Measurements from ENCODE around the gene AUP1. TPM values are rescaled to one million over a fixed set of nuclear protein-coding genes. Genes with fewer than 3 reads are reported as not detected.
A peak's percentile ranks its signal among the peaks of the same experiment; 100 is the strongest.

The AUP1 gene
- total RNA-seq, 1 experiment from 2014 or later, result 91.5 TPM

DNA sequence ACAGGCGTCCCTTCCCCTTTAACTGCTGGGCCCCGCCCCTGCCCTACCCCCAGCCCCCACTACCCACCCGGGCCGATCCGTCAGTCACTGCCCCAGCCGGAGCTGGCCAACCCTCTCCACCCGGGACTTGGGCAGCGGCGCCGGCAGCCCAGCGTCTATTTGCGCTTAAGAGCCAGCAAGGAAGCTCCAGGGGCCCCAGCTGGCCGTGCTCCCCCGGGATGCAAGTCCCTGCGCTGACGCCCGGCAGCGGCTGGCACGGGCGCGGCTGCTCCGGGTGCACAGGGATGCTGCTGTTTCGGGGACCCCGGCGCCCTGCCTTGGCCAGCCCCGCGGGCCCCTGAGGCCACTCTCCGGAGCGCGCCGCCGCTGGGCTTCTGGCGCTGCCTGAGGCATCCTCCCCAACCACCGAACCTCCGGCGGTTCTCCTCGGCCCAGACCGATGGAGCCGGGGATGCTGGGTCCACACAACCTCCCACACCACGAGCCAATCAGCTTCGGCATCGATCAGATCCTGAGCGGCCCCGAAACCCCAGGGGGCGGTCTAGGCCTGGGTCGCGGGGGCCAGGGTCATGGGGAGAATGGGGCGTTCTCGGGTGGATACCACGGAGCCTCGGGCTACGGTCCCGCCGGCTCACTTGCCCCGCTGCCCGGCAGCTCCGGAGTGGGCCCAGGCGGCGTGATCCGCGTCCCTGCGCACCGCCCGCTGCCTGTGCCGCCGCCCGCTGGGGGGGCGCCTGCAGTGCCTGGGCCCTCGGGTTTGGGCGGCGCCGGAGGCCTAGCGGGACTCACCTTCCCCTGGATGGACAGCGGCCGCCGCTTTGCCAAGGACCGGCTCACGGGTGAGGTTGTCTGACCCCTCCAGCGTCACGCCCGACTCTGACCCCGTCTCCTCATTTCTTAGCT is 14.9 kb downstream of the AUP1 start, which contains the start of gene TLX2:
TSS of gene TLX2 (plus strand) at position 83 of the 903 bp plus-strand sequence. CDS start at position 440, 357 bp downstream.
- Histone ChIP-seq H3K27ac (ENCODE audit: insufficient read length, low read depth, low read length) (no peak within 1 kb of the TSS), H2AFZ (ENCODE audit: low read length) (no peak within 1 kb of the TSS), H4K91ac (ENCODE audit: insufficient read length, low read depth, low read length) (no peak within 1 kb of the TSS), H3K14ac (ENCODE audit: insufficient read depth, low read length) (no peak within 1 kb of the TSS), H3K18ac (ENCODE audit: insufficient read length, low read depth, low read length) (no peak within 1 kb of the TSS), H2BK12ac (ENCODE audit: insufficient read length, low read depth, low read length) (no peak within 1 kb of the TSS), H3K79me2 (ENCODE audit: insufficient read depth, low read length) (no peaks in the 10 kb centered on the region), H2BK120ac (ENCODE audit: low read depth, low read length, poor library complexity, severe bottlenecking) (no peak within 1 kb of the TSS), H4K20me1 (ENCODE audit: control insufficient read depth, insufficient read depth, insufficient read length) (no peaks in the 10 kb centered on the region), H3K27me3 (ENCODE audit: insufficient read depth, low read length) (peaks cover 92% of the 10 kb centered on the region), H2AK5ac (ENCODE audit: insufficient read length, low read length) (no peak within 1 kb of the TSS), H2BK15ac (ENCODE audit: low read depth, low read length) (no peak within 1 kb of the TSS), H3K56ac (ENCODE audit: insufficient read length, low read depth, low read length) (no peak within 1 kb of the TSS), H3K23ac (ENCODE audit: insufficient read length, low read depth, low read length) (no peak within 1 kb of the TSS), H4K8ac (replicated peaks; ENCODE audit: insufficient read length, low read depth, low read length) (no peak within 1 kb of the TSS), H3K9ac (ENCODE audit: extremely low read depth, insufficient read length, low read length) (no peak within 1 kb of the TSS), H3K4ac (ENCODE audit: low read depth, low read length) (no peak within 1 kb of the TSS), H4K5ac (ENCODE audit: insufficient read length, low read depth, low read length) (no peak within 1 kb of the TSS), H3K9me3 (ENCODE audit: control insufficient read depth, low read depth, low read length) (no peaks in the 10 kb centered on the region), H3K23me2 (ENCODE audit: insufficient read length, low read depth, low read length, poor library complexity, severe bottlenecking) (peaks cover 19% of the 10 kb centered on the region), H3K4me2 (ENCODE audit: insufficient read depth, insufficient read length, low read length) (peak within 1 kb of the TSS; percentile 49), H3K4me1 (ENCODE audit: insufficient read depth, low read length) (no peaks in the 10 kb centered on the region), H2BK20ac (ENCODE audit: low read depth, low read length, poor library complexity, severe bottlenecking) (no peak within 1 kb of the TSS), H2BK5ac (ENCODE audit: insufficient read length, low read length) (no peak within 1 kb of the TSS), H3T11ph (ENCODE audit: low read length) (no peak within 1 kb of the TSS), H3K79me1 (ENCODE audit: insufficient read depth, low read depth, low read length, poor library complexity, severe bottlenecking) (no peaks in the 10 kb centered on the region)
- peaks cover 13 to 17% of the 10 kb centered on the region in 2 experiments for H3K9me3 Mint-ChIP-seq
- peak within 1 kb of the TSS; percentile 51 to 78 for H3K4me3 Mint-ChIP-seq
- H3K36me3 Mint-ChIP-seq (ENCODE audit: insufficient read depth in 1 of 3, low read depth in 3 of 3), result peaks cover 5 to 8% (median 6%) of the 10 kb centered on the region in 3 experiments; a peak in 6 of 7 replicates
- WGBS (ENCODE audit: extremely low coverage, insufficient read length, low lambda C conversion rate), result no CpG with 5 or more reads among the region's 82 CpGs
- no peak within 1 kb of the TSS for H3K27ac Mint-ChIP-seq
- TF ChIP-seq, protein P1, sequence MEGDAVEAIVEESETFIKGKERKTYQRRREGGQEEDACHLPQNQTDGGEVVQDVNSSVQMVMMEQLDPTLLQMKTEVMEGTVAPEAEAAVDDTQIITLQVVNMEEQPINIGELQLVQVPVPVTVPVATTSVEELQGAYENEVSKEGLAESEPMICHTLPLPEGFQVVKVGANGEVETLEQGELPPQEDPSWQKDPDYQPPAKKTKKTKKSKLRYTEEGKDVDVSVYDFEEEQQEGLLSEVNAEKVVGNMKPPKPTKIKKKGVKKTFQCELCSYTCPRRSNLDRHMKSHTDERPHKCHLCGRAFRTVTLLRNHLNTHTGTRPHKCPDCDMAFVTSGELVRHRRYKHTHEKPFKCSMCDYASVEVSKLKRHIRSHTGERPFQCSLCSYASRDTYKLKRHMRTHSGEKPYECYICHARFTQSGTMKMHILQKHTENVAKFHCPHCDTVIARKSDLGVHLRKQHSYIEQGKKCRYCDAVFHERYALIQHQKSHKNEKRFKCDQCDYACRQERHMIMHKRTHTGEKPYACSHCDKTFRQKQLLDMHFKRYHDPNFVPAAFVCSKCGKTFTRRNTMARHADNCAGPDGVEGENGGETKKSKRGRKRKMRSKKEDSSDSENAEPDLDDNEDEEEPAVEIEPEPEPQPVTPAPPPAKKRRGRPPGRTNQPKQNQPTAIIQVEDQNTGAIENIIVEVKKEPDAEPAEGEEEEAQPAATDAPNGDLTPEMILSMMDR (conservative IDR thresholded peaks at IDR 0.05), result no peak
- DNase-seq, result peak; percentile 43
- H3K27me3 Mint-ChIP-seq (ENCODE audit: low read depth), result peaks cover 98% of the 10 kb centered on the region
- H3K4me1 Mint-ChIP-seq, result peaks cover 12 to 14% of the 10 kb centered on the region in 2 experiments

Data from H9 (cell line).